ENCODE data around the gene ANO3.

DNA sequence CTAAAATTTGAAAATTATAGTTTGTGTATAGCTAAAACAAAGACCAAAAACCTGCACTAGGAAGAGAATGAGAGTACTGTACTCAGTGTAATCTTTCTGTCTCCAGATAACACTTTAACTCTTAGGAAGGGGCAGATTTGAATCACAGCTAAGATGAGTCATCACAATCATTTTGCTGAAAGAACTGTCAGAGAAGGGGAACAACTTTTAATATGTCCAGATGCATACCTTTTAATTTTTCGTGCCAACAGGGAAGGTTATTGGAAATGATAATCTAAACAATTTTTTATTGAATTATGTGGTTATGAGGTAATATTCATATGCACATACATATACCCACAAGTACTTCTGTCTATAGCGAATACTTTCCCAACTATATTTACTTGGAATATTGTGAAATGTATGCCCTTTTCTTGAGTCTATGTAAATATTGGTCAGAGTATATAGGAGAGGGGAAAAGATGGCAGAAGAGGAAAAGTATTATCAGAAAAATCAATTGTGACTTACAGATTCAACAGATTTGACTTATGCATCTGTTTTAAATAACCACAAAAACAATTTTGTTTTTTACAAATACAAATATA is 291.2 kb downstream of the ANO3 start:
- TF ChIP-seq, protein P1, sequence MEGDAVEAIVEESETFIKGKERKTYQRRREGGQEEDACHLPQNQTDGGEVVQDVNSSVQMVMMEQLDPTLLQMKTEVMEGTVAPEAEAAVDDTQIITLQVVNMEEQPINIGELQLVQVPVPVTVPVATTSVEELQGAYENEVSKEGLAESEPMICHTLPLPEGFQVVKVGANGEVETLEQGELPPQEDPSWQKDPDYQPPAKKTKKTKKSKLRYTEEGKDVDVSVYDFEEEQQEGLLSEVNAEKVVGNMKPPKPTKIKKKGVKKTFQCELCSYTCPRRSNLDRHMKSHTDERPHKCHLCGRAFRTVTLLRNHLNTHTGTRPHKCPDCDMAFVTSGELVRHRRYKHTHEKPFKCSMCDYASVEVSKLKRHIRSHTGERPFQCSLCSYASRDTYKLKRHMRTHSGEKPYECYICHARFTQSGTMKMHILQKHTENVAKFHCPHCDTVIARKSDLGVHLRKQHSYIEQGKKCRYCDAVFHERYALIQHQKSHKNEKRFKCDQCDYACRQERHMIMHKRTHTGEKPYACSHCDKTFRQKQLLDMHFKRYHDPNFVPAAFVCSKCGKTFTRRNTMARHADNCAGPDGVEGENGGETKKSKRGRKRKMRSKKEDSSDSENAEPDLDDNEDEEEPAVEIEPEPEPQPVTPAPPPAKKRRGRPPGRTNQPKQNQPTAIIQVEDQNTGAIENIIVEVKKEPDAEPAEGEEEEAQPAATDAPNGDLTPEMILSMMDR (IDR thresholded peaks at IDR 0.05; ENCODE audit: insufficient read depth, low read length, poor library complexity, severe bottlenecking), result no peak
- no peak for TF ChIP-seq EZH2phosphoT487 (conservative IDR thresholded peaks at IDR 0.05; ENCODE audit: low read length)
